AG04450 (cell line): Measurements from ENCODE around the gene DYRK1A. TPM values are rescaled to one million over a fixed set of nuclear protein-coding genes. Genes with fewer than 3 reads are reported as not detected.

Experiments
- CTCF ChIA-PET: fragments of 300-600, 350-600 bp; formaldehyde crosslinking; extraction: SDS; loops from one replicate; lab custom pipeline; 2022; ENCODE audit warnings: antibody characterized with exemption, inconsistent platforms; lab: Charles Lee
- POLR2A ChIA-PET: fragments of 350-600 bp; formaldehyde crosslinking; extraction: SDS; loops from one replicate; lab custom pipeline; 2021; ENCODE audit warnings: antibody characterized with exemption, inconsistent platforms; lab: Yijun Ruan, JAX
- DNase-seq: peaks from one replicate; pipeline ENCODE4 v3.0.0-alpha.2; 2011; ENCODE audit warnings: low read depth, low spot score
- H3K27ac ChIP-seq: one replicate; pipeline ENCODE4 v1.5.1; 2012; ENCODE audit warnings: low read depth, low read length, control low read depth
- H3K27me3 ChIP-seq: one replicate; pipeline ENCODE4 v1.6.0; 2012; ENCODE audit warnings: low read length; ENCODE audit not compliant: control insufficient read depth, insufficient read depth
- H3K4me3 ChIP-seq: 2 replicates; pipeline ENCODE4 v1.5.1; 2011; ENCODE audit warnings: mild to moderate bottlenecking, low read depth, low read length, control low read depth
- H3K9me3 ChIP-seq: 2 replicates; pipeline ENCODE4 v1.5.1; 2012; ENCODE audit warnings: low read length; ENCODE audit not compliant: control insufficient read depth, insufficient read depth
- polyA plus RNA-seq: library from polyadenylated mRNA; depleted of rRNA; stranded (reverse); fragments of >200 nt; gene quantifications from 2 replicates; pipeline ENCODE4 v1.2.3, GENCODE V29; 2011
- TF ChIP-seq, protein P1 (sequence below): IDR thresholded peaks from 2 replicates; pipeline ENCODE4 v1.5.1; 2011; ENCODE audit warnings: low read depth, low read length, control low read depth, inconsistent platforms

DYRK1A gene
- polyA plus RNA-seq, 1 experiment: 33.1 TPM

DNA sequence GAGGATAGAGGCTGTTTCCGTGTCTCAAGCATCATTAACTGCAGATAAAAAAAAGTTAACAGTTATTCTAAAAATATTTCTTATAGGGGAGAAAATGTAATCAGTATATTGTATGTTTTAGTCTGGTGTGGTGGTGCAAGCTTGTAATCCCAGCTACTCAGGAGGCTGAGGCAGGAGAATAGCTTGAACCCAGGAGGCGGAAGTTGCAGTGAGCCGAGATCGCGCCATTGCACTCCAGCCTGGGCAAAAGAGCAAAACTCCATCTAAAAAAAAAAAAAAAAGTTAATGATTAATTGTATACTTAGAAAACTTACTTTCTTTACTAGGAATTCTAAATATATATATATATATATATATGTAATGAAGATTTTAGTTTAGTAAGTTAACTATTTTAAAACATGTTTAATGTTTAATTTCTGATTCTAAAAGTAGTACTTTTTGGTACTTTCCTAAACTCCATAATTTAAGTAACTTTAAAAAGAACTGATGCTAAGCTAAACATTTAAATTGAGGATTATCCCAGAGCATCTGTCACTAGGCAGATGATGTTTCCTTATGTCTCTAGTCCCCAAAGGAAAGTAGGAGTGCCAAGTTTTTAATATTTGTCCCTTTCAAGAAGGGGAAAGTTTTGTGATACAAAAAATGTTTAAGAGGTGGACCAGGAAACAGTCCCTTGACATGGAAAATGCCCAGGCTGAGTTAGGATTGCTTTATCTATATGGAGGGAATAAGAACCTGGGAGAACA, 66.3 kb downstream of the DYRK1A start:
- H3K9me3 ChIP-seq: no peaks in the 10 kb centered on the region
- DNase-seq: no peak
- CTCF ChIA-PET: no interaction called here
- no peaks in the 10 kb centered on the region for H3K27me3 ChIP-seq
- H3K4me3 ChIP-seq: no peak overlapping the region
- no peak overlapping the region for H3K27ac ChIP-seq
- TF ChIP-seq, protein P1, sequence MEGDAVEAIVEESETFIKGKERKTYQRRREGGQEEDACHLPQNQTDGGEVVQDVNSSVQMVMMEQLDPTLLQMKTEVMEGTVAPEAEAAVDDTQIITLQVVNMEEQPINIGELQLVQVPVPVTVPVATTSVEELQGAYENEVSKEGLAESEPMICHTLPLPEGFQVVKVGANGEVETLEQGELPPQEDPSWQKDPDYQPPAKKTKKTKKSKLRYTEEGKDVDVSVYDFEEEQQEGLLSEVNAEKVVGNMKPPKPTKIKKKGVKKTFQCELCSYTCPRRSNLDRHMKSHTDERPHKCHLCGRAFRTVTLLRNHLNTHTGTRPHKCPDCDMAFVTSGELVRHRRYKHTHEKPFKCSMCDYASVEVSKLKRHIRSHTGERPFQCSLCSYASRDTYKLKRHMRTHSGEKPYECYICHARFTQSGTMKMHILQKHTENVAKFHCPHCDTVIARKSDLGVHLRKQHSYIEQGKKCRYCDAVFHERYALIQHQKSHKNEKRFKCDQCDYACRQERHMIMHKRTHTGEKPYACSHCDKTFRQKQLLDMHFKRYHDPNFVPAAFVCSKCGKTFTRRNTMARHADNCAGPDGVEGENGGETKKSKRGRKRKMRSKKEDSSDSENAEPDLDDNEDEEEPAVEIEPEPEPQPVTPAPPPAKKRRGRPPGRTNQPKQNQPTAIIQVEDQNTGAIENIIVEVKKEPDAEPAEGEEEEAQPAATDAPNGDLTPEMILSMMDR: no peak
- POLR2A ChIA-PET: no interaction called here

DNA sequence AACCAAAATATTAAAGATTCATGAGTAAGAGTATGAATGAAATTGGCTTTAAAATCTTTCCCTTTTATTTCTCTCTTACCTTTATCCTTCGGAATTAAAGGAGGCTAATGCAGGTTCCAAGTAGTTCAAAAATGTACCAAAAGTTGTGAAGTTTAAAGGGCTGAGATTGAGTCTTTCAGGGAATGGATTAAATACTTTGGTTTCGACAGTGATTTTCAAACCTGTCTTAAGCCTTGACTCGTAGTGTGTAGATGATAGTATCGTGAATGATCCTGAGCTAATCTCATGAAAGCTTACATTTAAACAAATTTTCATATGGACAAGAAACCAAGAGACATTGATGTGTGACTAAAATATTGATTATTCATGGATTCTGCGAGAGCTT, 66.9 kb downstream of the DYRK1A start:
- POLR2A ChIA-PET: no interaction called here
- no peaks in the 10 kb centered on the region for H3K27me3 ChIP-seq
- DNase-seq: no peak
- no peak overlapping the region for H3K4me3 ChIP-seq
- no peak overlapping the region for H3K27ac ChIP-seq
- TF ChIP-seq, protein P1: no peak
- CTCF ChIA-PET: no interaction called here
- H3K9me3 ChIP-seq: no peaks in the 10 kb centered on the region

DNA sequence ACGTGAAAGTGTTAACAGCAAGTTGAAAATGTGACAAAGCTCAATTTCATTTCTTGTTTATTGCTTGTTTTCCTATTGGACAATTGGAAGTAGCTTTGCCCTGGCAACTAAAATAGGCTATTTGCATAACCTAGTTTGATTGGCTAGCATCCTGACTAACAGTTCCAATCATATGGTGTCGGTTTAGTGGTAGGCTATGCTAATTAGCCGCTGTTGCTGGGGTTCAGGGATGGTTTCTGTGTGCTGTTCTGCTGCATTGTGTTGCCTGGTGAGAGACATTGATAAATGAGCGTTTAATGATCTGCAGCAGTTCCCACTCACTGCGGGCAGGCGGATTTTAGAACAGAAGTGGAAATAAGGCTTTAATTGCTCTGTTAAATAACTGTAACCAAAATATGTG, 68.5 kb downstream of the DYRK1A start:
- DNase-seq: peak; percentile 39
- H3K27me3 ChIP-seq: no peaks in the 10 kb centered on the region
- H3K9me3 ChIP-seq: peaks cover 2% of the 10 kb centered on the region; the same call in 1 of the 2 replicates
- H3K4me3 ChIP-seq: no peak overlapping the region
- POLR2A ChIA-PET: interaction anchor here (0.6 kb wide), 1 partner anchor 230 kb away, joined by 3 read pairs; no protein-coding TSS in a partner anchor
- H3K27ac ChIP-seq: no peak overlapping the region
- TF ChIP-seq, protein P1: no peak
- CTCF ChIA-PET: interaction anchor here (0.5 kb wide), 1 partner anchor 184 kb away, joined by 3 read pairs; no protein-coding TSS in a partner anchor

DNA sequence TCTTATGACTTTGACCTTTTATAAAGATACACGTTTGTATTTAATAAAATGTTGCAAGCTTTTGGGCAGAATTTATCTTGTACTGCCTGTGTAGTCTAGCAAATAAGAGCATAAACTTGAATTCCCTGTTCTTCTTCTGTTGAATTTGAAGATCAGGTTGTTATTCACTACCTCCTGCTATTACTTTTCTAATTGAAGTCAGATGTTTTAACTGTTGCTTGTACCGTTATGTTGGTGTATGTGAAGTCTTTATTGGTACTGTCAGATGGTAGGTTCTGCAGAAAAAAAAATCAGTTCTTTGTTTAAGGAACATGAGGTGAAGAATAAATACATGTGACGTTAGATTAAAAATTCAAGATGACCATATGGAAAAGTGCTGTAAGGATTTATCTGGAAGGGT, 69.1 kb downstream of the DYRK1A start:
- no peak for DNase-seq
- Histone ChIP-seq H3K27ac (no peak overlapping the region), H3K4me3 (no peak overlapping the region), H3K9me3 (peaks cover 2% of the 10 kb centered on the region; the same call in 1 of the 2 replicates), H3K27me3 (no peaks in the 10 kb centered on the region)
- ChIA-PET POLR2A (interaction anchor here (0.6 kb wide), 1 partner anchor 65 kb away, joined by 4 read pairs; no protein-coding TSS in a partner anchor), CTCF (no interaction called here)
- TF ChIP-seq, protein P1: no peak

DNA sequence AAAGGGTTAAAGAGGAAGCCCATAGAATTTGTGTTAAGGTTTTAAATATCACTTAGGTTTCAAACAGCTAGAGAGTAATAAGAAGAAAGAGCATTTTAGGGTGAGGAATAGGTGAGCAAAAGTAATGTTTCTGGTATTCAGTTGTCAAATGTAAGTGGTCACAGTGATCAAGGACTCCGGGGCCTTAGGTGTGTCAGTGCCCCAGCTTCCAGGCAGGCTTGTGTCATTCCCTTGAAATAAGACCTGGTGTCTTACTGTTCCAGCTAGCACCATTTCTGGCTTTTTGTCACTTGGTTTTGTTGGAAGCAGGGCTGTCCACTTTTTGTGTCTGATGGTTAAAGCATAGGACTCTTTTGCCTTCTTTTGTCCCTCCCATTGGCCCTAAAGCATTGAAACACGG, 69.6 kb downstream of the DYRK1A start:
- no peak for DNase-seq
- TF ChIP-seq, protein P1: no peak
- no peaks in the 10 kb centered on the region for H3K27me3 ChIP-seq
- H3K9me3 ChIP-seq: peaks cover 2% of the 10 kb centered on the region; the same call in 1 of the 2 replicates
- H3K27ac ChIP-seq: no peak overlapping the region
- no peak overlapping the region for H3K4me3 ChIP-seq
- CTCF ChIA-PET: no interaction called here
- POLR2A ChIA-PET: interaction anchor here (0.6 kb wide), 1 partner anchor 65 kb away, joined by 4 read pairs; no protein-coding TSS in a partner anchor
